GM19452 (cell line): ENCODE data around the gene PCDHGA6.
A peak's percentile ranks its signal among the peaks of the same experiment; 100 is the strongest.
"Not testable (repeated sequence)": the region's sequence is repeated elsewhere in the genome, so short reads cannot be mapped to it uniquely, and the experiment has no call there.

Experiments used
- ATAC-seq: cut with Tn5 transposase; IDR thresholded peaks from one replicate; pipeline ENCODE4 v1.9.1; 2021; ENCODE audit not compliant: unreplicated experiment

PCDHGA6 gene

DNA sequence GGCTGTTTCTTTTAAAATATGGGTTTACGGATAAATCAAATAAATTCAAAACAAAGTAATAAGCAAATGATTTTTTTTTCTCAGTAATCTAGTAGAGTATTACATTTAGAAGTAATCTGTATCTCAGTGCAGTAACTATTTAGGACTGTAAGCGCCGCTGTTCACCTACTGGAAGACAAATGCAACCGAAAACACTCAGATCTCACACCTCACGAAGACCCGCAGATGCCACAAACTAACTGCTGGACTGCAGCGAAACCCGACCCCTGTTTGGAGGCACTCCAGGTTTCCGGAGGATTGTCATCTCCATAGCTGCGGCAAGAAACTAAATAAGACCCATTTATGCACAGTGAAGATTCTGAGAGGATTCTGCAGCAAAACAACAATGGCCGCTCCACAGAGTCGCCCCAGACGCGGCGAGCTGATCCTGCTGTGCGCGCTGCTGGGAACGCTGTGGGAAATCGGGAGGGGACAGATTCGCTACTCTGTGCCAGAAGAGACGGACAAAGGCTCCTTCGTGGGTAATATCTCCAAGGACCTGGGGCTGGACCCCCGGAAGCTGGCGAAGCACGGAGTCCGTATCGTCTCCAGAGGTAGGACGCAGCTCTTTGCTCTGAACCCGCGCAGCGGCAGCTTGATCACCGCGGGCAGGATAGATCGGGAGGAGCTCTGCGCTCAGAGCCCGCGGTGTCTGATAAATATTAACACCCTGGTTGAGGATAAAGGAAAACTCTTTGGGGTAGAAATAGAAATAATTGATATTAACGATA lies 18.9 kb downstream of the PCDHGA6 start, which contains the start of gene PCDHGA8:
TSS of gene PCDHGA8 (plus strand) at position 205 of the 770 bp plus-strand sequence. CDS start at position 386, 181 bp downstream.
- no peak for ATAC-seq

DNA sequence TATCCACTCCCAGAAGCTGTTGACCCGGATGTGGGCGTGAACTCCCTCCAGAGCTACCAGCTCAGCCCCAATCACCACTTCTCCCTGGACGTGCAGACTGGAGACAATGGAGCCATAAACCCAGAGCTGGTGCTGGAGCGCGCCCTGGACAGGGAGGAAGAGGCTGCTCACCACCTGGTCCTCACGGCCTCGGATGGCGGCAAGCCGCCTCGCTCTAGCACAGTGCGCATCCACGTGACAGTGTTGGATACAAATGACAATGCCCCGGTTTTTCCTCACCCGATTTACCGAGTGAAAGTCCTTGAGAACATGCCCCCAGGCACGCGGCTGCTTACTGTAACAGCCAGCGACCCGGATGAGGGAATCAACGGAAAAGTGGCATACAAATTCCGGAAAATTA lies 19.6 kb downstream of the PCDHGA6 start:
- no peak for ATAC-seq

DNA sequence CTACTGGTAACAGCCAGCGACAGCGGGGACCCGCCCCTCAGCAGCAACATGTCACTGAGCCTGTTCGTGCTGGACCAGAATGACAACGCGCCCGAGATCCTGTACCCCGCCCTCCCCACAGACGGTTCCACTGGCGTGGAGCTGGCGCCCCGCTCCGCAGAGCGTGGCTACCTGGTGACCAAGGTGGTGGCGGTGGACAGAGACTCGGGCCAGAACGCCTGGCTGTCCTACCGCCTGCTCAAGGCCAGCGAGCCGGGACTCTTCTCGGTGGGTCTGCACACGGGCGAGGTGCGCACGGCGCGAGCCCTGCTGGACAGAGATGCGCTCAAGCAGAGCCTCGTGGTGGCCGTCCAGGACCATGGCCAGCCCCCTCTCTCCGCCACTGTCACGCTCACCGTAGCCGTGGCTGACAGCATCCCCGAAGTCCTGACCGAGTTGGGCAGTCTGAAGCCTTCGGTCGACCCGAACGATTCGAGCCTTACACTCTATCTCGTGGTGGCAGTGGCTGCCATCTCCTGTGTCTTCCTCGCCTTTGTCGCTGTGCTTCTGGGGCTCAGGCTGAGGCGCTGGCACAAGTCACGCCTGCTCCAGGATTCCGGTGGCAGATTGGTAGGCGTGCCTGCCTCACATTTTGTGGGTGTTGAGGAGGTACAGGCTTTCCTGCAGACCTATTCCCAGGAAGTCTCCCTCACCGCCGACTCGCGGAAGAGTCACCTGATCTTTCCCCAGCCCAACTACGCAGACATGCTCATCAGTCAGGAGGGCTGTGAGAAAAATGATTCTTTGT lies 20.9 kb downstream of the PCDHGA6 start:
- ATAC-seq: not testable (repeated sequence)

DNA sequence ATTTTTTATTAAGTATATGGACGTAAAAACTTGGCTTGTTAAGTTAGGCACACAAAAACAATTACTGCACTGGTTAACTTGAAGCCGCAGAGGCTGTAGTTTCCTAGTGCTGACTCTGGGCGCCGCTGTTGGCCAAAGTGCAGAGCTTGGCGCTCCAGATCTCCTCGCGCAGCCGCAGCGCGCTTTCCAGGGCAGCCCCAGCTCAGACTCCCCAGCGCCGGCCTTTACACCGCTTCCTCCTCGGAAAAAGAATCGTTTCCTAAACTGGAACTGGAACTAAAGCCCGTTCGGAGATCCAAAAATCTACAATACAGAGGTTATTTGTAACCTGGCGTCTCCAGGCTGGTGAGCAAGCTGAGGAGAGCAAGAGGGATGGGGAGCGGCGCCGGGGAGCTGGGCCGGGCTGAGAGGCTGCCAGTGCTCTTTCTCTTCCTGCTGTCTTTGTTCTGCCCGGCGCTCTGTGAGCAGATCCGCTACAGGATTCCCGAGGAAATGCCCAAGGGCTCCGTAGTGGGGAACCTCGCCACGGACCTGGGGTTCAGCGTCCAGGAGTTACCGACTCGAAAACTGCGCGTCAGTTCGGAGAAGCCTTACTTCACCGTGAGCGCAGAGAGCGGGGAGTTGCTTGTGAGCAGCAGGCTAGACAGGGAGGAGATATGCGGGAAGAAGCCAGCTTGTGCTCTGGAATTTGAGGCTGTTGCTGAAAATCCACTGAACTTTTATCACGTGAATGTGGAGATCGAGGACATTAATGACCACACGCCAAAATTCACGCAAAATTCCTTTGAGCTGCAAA lies 24.3 kb downstream of the PCDHGA6 start, which contains the start of gene PCDHGB5:
TSS of gene PCDHGB5 (plus strand) at position 192 of the 796 bp plus-strand sequence. CDS start at position 373, 181 bp downstream.
- ATAC-seq: peak; percentile 83

DNA sequence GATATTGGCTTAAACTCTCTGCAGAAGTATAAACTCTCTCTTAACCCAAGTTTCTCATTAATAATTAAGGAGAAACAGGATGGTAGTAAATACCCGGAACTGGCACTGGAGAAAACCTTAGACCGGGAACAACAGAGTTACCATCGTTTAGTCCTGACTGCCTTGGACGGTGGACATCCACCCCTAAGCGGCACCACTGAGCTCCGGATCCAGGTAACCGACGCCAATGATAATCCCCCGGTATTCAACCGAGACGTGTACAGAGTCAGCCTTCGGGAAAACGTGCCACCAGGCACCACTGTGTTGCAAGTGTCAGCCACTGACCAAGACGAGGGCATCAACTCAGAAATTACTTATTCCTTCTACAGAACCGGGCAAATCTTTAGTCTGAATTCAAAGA lies 24.9 kb downstream of the PCDHGA6 start:
- no peak for ATAC-seq

DNA sequence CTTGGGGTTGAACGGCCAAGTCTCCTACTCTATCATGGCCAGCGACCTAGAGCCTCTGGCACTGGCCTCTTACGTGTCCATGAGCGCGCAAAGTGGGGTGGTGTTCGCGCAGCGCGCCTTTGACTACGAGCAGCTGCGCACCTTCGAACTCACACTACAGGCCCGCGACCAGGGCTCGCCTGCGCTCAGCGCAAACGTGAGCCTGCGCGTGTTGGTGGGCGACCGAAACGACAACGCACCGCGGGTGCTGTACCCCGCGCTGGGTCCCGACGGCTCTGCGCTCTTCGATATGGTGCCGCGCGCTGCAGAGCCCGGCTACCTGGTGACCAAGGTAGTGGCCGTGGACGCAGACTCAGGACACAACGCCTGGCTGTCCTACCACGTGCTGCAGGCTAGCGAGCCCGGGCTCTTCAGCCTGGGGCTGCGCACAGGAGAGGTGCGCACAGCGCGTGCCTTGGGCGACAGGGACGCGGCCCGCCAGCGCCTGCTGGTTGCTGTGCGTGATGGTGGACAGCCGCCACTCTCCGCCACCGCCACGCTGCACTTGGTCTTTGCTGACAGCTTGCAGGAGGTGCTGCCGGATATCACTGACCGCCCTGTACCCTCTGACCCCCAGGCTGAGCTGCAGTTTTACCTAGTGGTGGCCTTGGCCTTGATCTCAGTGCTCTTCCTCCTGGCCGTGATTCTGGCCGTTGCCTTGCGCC lies 26.0 kb downstream of the PCDHGA6 start:
- no peak for ATAC-seq

DNA sequence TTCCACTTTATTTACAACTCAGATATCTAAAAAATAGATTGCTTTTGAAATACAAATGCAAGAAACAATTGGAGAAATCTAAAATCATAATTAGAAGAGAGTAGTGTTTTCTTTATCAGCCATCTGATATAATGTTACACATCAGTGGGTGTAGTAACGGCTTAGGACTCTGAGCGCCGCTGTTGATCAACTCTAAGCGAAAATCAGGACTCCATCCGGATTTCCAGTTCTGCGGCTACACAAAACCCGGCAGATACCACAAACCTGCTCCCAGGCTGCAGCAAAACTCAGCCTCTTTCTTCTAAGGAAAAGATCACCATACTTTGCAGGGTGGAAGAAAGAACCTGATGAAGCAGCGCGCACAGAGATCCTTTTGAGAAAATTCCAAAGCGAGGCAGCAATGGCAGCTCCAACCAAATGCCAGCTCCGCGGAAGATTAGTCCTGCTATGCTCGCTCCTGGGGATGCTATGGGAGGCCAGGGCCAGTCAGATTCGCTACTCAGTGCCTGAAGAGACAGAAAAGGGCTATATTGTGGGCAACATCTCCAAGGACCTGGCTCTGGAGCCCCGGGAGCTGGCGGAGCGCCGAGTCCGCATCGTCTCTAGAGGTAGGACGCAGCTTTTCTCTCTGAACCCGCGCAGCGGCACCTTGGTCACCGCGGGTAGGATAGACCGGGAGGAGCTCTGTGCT lies 29.0 kb downstream of the PCDHGA6 start, which contains the start of gene PCDHGA9:
TSS of gene PCDHGA9 (plus strand) at position 226 of the 691 bp plus-strand sequence. CDS start at position 401, 175 bp downstream.
- ATAC-seq: no peak

DNA sequence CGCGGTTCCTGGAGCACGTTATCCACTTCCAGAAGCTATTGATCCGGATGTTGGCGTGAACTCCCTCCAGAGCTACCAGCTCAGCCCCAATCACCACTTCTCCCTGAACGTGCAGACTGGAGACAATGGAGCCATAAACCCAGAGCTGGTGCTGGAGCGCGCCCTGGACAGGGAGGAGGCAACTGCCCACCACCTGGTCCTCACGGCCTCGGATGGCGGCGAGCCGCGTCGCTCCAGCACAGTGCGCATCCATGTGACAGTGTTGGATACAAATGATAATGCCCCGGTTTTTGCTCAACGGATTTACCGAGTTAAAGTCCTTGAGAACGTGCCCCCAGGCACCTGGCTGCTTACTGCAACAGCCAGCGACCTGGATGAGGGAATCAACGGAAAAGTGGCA lies 29.7 kb downstream of the PCDHGA6 start:
- no peak for ATAC-seq

DNA sequence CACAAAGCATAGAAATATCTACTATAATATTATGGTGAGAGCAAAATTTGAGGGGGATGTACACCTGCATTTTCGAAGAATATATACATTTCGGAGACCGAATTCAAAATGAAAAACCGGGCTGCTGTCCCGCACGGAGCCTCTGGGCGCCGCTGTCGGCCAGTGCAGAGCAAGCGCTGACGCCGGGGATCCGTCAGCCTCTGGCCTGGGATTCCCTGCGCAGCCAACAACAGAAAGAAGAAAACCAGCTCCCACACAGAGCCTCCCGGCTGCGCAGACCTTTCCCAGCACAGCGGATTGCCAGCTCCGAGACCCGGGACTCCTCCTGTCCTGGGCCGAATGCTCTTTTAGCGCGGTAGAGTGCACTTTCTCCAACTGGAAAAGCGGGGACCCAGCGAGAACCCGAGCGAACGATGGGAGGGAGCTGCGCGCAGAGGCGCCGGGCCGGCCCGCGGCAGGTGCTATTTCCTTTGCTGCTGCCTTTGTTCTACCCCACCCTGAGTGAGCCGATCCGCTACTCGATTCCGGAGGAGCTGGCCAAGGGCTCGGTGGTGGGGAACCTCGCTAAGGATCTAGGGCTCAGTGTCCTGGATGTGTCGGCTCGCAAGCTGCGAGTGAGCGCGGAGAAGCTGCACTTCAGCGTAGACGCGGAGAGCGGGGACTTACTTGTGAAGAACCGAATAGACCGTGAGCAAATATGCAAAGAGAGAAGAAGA lies 34.3 kb downstream of the PCDHGA6 start, which contains the start of gene PCDHGB6:
TSS of gene PCDHGB6 (plus strand) at position 232 of the 716 bp plus-strand sequence. CDS start at position 414, 182 bp downstream.
- ATAC-seq: peak; percentile 86

DNA sequence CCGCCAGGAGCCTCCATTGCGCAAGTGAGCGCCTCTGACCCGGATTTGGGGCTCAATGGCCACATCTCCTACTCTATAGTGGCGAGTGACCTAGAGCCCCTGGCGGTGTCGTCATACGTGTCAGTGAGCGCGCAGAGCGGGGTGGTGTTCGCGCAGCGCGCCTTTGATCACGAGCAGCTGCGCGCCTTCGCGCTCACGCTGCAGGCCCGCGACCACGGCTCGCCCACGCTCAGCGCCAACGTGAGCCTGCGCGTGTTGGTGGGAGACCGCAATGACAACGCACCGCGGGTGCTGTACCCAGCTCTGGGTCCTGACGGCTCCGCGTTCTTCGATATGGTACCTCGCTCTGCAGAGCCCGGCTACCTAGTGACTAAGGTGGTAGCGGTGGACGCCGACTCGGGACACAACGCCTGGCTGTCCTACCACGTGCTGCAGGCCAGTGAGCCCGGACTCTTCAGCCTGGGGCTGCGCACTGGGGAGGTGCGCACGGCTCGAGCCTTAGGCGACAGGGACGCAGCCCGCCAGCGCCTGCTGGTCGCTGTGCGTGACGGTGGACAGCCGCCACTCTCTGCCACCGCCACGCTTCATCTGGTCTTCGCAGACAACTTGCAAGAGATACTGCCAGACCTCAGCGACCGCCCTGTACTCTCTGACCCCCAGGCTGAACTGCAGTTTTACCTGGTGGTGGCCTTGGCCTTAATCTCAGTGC lies 36.1 kb downstream of the PCDHGA6 start:
- ATAC-seq: no peak

DNA sequence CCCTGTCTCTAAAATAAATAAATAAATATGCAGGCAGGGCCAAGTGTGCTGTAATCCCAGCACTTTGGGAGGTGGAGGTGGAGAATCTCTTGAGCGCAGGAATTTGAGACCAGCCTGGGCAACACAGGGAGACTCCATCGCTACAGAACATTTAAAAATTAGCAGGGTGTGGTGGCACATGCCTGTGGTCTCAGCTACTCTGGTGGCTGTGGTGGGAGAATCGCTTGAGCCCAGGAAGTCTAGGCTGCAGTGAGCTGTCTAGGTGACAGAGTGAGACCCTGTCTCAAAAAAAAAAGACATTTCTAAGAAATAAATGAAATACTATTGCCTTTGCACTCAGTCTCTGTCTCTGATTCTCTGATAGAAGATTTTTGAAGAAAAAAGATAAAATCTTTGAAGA lies 37.9 kb downstream of the PCDHGA6 start:
- ATAC-seq: no peak

DNA sequence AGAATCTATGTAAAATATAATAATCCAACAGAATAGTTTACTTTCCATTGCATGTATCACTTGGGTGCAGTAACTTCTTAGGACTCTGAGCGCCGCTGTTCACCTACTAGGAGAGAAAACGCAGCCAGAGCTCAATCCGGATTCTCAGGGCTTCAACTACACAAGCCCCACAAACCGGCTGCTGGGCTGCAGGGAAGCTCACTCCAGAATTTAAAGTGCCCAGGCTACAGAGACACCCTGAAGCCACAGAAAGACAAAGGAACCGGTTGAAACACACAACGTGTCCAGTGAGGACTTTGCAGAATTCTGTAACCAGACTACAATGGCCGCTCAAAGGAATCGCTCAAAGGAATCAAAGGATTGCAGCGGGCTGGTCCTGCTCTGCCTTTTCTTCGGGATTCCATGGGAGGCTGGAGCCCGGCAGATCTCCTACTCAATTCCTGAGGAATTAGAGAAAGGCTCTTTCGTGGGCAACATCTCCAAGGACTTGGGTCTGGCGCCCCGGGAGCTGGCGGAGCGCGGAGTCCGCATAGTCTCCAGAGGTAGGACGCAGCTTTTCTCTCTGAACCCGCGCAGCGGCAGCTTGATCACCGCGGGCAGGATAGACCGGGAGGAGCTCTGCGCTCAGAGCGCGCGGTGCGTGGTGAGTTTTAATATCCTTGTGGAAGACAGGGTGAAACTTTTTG lies 39.3 kb downstream of the PCDHGA6 start, which contains the start of gene PCDHGA10:
TSS of gene PCDHGA10 (plus strand) at position 134 of the 686 bp plus-strand sequence. CDS start at position 323, 189 bp downstream.
- peak; percentile 54 for ATAC-seq

DNA sequence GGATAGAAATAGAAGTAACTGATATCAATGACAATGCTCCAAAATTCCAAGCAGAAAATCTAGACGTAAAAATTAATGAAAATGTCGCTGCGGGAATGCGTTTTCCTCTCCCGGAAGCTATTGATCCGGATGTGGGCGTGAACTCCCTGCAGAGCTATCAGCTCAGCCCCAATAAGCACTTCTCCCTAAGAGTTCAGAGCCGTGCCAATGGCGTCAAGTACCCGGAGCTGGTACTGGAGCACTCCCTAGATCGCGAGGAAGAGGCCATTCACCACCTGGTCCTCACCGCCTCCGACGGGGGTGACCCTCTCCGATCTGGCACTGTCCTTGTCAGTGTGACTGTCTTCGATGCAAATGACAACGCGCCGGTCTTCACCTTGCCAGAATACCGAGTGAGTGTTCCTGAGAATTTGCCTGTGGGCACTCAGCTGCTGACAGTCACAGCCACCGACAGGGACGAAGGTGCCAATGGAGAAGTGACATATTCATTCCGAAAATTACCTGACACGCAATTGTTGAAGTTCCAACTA lies 39.9 kb downstream of the PCDHGA6 start:
- ATAC-seq: no peak

DNA sequence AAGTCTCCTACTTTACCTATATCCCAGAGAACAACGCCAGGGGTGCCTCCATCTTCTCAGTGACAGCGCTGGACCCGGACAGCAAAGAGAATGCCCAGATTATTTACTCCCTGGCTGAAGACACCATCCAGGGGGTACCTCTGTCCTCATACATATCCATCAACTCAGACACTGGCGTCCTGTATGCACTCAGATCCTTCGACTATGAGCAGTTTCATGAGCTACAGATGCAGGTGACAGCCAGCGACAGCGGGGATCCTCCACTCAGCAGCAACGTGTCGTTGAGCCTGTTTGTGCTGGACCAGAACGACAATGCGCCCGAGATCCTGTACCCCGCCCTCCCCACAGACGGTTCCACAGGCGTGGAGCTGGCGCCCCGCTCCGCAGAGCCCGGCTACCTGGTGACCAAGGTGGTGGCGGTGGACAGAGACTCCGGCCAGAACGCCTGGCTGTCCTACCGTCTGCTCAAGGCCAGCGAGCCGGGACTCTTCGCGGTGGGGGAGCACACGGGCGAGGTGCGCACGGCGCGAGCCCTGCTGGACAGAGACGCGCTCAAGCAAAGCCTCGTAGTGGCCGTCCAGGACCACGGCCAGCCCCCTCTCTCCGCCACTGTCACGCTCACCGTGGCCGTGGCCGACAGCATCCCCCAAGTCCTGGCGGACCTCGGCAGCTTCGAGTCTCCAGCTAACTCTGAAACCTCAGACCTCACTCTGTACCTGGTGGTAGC lies 41.0 kb downstream of the PCDHGA6 start:
- not testable (repeated sequence) for ATAC-seq

DNA sequence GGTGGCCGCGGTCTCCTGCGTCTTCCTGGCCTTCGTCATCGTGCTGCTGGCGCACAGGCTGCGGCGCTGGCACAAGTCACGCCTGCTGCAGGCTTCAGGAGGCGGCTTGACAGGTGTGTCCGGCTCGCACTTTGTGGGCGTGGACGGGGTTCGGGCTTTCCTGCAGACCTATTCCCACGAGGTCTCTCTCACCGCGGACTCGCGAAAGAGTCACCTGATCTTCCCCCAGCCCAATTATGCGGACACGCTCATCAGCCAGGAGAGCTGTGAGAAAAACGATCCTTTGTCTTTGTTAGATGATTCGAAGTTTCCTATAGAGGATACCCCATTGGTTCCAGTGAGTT lies 41.6 kb downstream of the PCDHGA6 start:
- ATAC-seq: not testable (repeated sequence)

DNA sequence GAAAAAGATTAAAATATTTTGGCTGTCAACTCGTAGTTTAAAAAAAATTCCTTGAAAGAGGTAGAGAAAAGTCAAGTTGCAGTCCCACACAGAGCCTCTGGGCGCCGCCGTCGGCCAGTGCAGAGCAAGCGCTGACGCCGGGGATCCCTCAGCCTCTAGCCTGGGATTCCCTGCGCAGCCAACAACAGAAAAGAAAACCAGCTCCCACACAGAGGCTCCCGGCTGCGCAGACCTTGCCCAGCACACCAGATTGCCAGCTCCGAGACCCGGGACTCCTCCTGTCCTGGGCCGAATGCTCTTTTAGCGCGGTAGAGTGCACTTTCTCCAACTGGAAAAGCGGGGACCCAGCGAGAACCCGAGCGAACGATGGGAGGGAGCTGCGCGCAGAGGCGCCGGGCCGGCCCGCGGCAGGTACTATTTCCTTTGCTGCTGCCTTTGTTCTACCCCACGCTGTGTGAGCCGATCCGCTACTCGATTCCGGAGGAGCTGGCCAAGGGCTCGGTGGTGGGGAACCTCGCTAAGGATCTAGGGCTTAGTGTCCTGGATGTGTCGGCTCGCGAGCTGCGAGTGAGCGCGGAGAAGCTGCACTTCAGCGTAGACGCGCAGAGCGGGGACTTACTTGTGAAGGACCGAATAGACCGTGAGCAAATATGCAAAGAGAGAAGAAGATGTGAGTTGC lies 43.9 kb downstream of the PCDHGA6 start, which contains the start of gene PCDHGB7:
TSS of gene PCDHGB7 (plus strand) at position 184 of the 679 bp plus-strand sequence. CDS start at position 367, 183 bp downstream.
- peak; percentile 82 for ATAC-seq
